Mesendoderm (in vitro differentiated cells): Measurements from ENCODE around the gene CIDEB.

Experiments
- DNase-seq: peaks from one replicate; pipeline ENCODE4 v3.0.0; 2013
- H2AK5ac ChIP-seq: 2 replicates; pipeline ENCODE4 v1.6.1; 2013; ENCODE audit warnings: low read length, inconsistent platforms
- H2BK120ac ChIP-seq: 2 replicates; pipeline ENCODE4 v1.6.1; 2013; ENCODE audit warnings: low read depth, mild to moderate bottlenecking, low read length, moderate library complexity, mixed read lengths
- H2BK15ac ChIP-seq: replicated peaks from 2 replicates; pipeline ENCODE4 v1.6.1; 2013; ENCODE audit warnings: low read depth, mild to moderate bottlenecking, moderate library complexity
- H2BK5ac ChIP-seq: 2 replicates; pipeline ENCODE4 v1.6.1; 2013; ENCODE audit warnings: low read length, inconsistent platforms
- H3K18ac ChIP-seq: 2 replicates; pipeline ENCODE4 v1.6.1; 2013; ENCODE audit warnings: mild to moderate bottlenecking, low read length, mixed read lengths
- H3K23ac ChIP-seq: one replicate; pipeline ENCODE4 v1.6.1; 2013; ENCODE audit warnings: low read length
- H3K27ac ChIP-seq: 2 replicates; pipeline ENCODE4 v1.5.1; 2013; ENCODE audit warnings: low read depth, mild to moderate bottlenecking, inconsistent platforms, low read length, moderate library complexity
- H3K27me3 ChIP-seq: 2 replicates; pipeline ENCODE4 v1.6.1; 2013; ENCODE audit warnings: low read length, control low read depth, mild to moderate bottlenecking, inconsistent platforms; ENCODE audit not compliant: insufficient read depth, poor library complexity
- H3K36me3 ChIP-seq: 2 replicates; pipeline ENCODE4 v1.6.1; 2013; ENCODE audit warnings: low read length, inconsistent platforms; ENCODE audit not compliant: control insufficient read depth, insufficient read depth
- H3K4ac ChIP-seq: one replicate; pipeline ENCODE4 v1.6.1; 2013; ENCODE audit warnings: low read depth, mild to moderate bottlenecking, low read length, moderate library complexity
- H3K4me1 ChIP-seq: 2 replicates; pipeline ENCODE4 v1.6.1; 2013; ENCODE audit warnings: low read depth, low read length, inconsistent platforms; ENCODE audit not compliant: control insufficient read depth
- H3K4me2 ChIP-seq: 2 replicates; pipeline ENCODE4 v1.6.1; 2013; ENCODE audit warnings: low read length
- H3K4me3 ChIP-seq: 2 replicates; pipeline ENCODE4 v1.5.1; 2013; ENCODE audit warnings: mild to moderate bottlenecking, low read length
- H3K56ac ChIP-seq: one replicate; pipeline ENCODE4 v1.6.1; 2013; ENCODE audit warnings: low read length
- H3K79me1 ChIP-seq: 2 replicates; pipeline ENCODE4 v1.6.1; 2013; ENCODE audit warnings: low read length, inconsistent platforms
- H3K79me2 ChIP-seq: 2 replicates; pipeline ENCODE4 v1.6.1; 2013; ENCODE audit warnings: mild to moderate bottlenecking, low read length; ENCODE audit not compliant: control insufficient read depth, insufficient read depth
- H3K9ac ChIP-seq: 2 replicates; pipeline ENCODE4 v1.6.1; 2013; ENCODE audit warnings: low read length, inconsistent platforms
- H4K5ac ChIP-seq: one replicate; pipeline ENCODE4 v1.6.1; 2013; ENCODE audit warnings: low read length
- H4K8ac ChIP-seq: one replicate; pipeline ENCODE4 v1.6.1; 2013; ENCODE audit warnings: low read depth, mild to moderate bottlenecking, control low read depth, low read length, moderate library complexity
- WGBS: extraction: QIAGEN DNeasy Blood & Tissue Kit; methylation state at CpG from one replicate; pipeline ENCODE4 v1.1.7; 2013; ENCODE audit warnings: low lambda C conversion rate, missing lambda C conversion rate; ENCODE audit not compliant: insufficient coverage; ENCODE audit errors: extremely low coverage; 5-methylcytosine and 5-hydroxymethylcytosine counted together

CIDEB gene

GRCh38 chr14:24273422-24273998 is 34.3 kb downstream of the CIDEB start:
- Histone ChIP-seq H4K8ac (no peak overlapping the region), H2BK15ac (no peak overlapping the region), H3K4me2 (no peak overlapping the region), H3K4ac (no peak overlapping the region), H3K27me3 (no peaks in the 10 kb centered on the region), H4K5ac (no peak overlapping the region), H3K56ac (no peak overlapping the region), H3K36me3 (no peaks in the 10 kb centered on the region), H3K4me1 (no peaks in the 10 kb centered on the region), H2BK5ac (no peak overlapping the region), H3K4me3 (no peak overlapping the region), H2AK5ac (no peak overlapping the region), H3K9ac (no peak overlapping the region), H3K79me1 (no peaks in the 10 kb centered on the region), H2BK120ac (no peak overlapping the region), H3K79me2 (no peaks in the 10 kb centered on the region), H3K18ac (no peak overlapping the region), H3K23ac (no peak overlapping the region), H3K27ac (no peak overlapping the region)
- WGBS, result no CpG with 5 or more reads among the region's 3 CpGs
- peak; percentile 29 for DNase-seq

DNA sequence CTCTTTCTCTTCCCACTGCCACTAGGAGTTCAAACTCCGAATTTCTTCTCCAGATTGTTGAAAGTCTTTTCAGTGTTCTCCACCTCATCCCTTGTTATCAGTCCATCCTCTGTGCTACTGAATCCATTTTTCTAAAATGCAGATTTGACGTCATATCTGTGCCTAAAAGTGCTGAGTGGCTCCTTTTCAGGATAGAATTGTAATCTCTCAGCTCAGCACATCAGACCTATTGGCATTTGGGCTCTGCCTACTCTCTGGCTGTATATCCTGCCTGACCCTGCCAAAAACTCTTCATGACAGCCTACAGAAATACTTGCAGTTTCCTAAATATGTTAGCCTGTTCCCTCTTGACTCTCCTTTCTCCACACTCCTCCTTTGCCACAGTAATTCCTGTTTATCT is 35.3 kb downstream of the CIDEB start:
- H3K79me2 ChIP-seq, result no peaks in the 10 kb centered on the region
- no peaks in the 10 kb centered on the region for H3K27me3 ChIP-seq
- H3K9ac ChIP-seq, result no peak overlapping the region
- H4K5ac ChIP-seq, result no peak overlapping the region
- no peaks in the 10 kb centered on the region for H3K4me1 ChIP-seq
- H3K27ac ChIP-seq, result no peak overlapping the region
- H2AK5ac ChIP-seq, result no peak overlapping the region
- no peaks in the 10 kb centered on the region for H3K79me1 ChIP-seq
- no peak overlapping the region for H2BK120ac ChIP-seq
- no peak overlapping the region for H3K18ac ChIP-seq
- H3K4ac ChIP-seq, result no peak overlapping the region
- no peak overlapping the region for H4K8ac ChIP-seq
- H2BK15ac ChIP-seq, result no peak overlapping the region
- WGBS, result no CpG with 5 or more reads among the region's 2 CpGs
- no peak for DNase-seq
- H3K36me3 ChIP-seq, result no peaks in the 10 kb centered on the region
- no peak overlapping the region for H3K23ac ChIP-seq
- H2BK5ac ChIP-seq, result no peak overlapping the region
- no peak overlapping the region for H3K56ac ChIP-seq
- H3K4me2 ChIP-seq, result no peak overlapping the region
- H3K4me3 ChIP-seq, result no peak overlapping the region

GRCh38 chr14:24271834-24272263 is 35.9 kb downstream of the CIDEB start:
- no peak for DNase-seq
- Histone ChIP-seq H4K5ac (no peak overlapping the region), H3K79me2 (no peaks in the 10 kb centered on the region), H3K23ac (no peak overlapping the region), H3K36me3 (no peaks in the 10 kb centered on the region), H3K18ac (no peak overlapping the region), H4K8ac (no peak overlapping the region), H3K27me3 (no peaks in the 10 kb centered on the region), H3K27ac (no peak overlapping the region), H2AK5ac (no peak overlapping the region), H3K79me1 (no peaks in the 10 kb centered on the region), H2BK120ac (no peak overlapping the region), H3K56ac (peak overlapping the region; percentile 93), H2BK15ac (no peak overlapping the region), H3K4ac (no peak overlapping the region), H3K9ac (peak overlapping the region; percentile 63), H3K4me3 (peak overlapping the region; percentile 60), H3K4me2 (peak overlapping the region; percentile 98), H2BK5ac (no peak overlapping the region), H3K4me1 (no peaks in the 10 kb centered on the region)
- WGBS, result no CpG with 5 or more reads among the region's 3 CpGs

DNA sequence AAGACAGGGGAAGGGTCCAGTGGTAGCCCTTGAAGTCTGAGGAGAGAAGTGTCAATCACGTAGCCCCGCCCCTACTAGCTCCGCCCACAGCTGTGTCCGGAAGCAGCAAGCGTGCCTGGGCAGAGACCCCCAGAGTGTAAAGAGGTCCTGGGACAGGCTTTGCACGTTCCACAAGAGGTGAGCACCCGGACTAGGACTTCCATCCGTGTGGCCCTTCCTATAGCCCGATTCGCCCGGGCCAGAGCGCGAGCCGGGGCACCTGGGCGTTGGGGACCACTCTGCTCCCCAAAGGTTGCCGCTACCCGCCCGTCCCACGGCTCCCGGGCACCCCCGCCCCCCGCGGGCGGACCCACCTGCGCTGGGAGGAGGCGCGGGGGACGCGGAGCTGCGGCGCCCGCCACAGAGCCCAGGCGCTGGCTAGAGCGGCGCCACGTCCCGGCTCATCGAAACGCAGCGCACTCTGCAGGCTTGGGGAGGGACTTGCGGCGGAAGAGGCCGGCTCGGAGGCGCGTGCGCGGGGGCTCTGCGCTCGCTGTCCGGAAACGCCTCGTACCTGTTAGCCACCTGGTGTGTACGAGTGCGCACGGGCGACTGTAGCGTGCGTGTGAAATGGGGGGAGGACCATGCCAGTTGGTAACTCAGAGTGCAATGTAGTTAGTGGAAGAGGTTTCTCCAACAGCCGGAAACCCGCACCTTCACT is 36.5 kb downstream of the CIDEB start, which contains the start of gene RABGGTA:
TSS of gene RABGGTA (minus strand) at position 464 of the 700 bp plus-strand sequence. CDS start 482 bp downstream, outside the sequence.
- H3K56ac ChIP-seq, result peak within 1 kb of the TSS; percentile 99
- H2BK5ac ChIP-seq, result peak within 1 kb of the TSS; percentile 93
- H3K27ac ChIP-seq, result peak within 1 kb of the TSS; percentile 88
- peak within 1 kb of the TSS; percentile 97 for H3K9ac ChIP-seq
- H3K36me3 ChIP-seq, result no peaks in the 10 kb centered on the region
- peak within 1 kb of the TSS; percentile 95 for H3K4ac ChIP-seq
- no peaks in the 10 kb centered on the region for H3K4me1 ChIP-seq
- no CpG with 5 or more reads among the region's 61 CpGs for WGBS
- DNase-seq, result peak; percentile 95
- no peaks in the 10 kb centered on the region for H3K27me3 ChIP-seq
- peak within 1 kb of the TSS; percentile 98 for H3K4me2 ChIP-seq
- H3K79me2 ChIP-seq, result no peaks in the 10 kb centered on the region
- H3K79me1 ChIP-seq, result no peaks in the 10 kb centered on the region
- peak within 1 kb of the TSS; percentile 71 for H3K4me3 ChIP-seq
- H2AK5ac ChIP-seq, result no peak within 1 kb of the TSS
- peak within 1 kb of the TSS; percentile 91 for H4K8ac ChIP-seq
- H2BK15ac ChIP-seq, result no peak within 1 kb of the TSS
- peak within 1 kb of the TSS; percentile 92 for H3K18ac ChIP-seq
- H3K23ac ChIP-seq, result no peak within 1 kb of the TSS
- H2BK120ac ChIP-seq, result peak within 1 kb of the TSS; percentile 32
- H4K5ac ChIP-seq, result no peak within 1 kb of the TSS

GRCh38 chr14:24270537-24271133 is 37.1 kb downstream of the CIDEB start:
- Histone ChIP-seq H3K79me2 (no peaks in the 10 kb centered on the region), H2BK5ac (no peak overlapping the region), H2BK15ac (no peak overlapping the region), H2AK5ac (no peak overlapping the region), H3K23ac (no peak overlapping the region), H4K8ac (peak overlapping the region; percentile 29), H3K18ac (no peak overlapping the region), H3K27ac (no peak overlapping the region), H3K36me3 (no peaks in the 10 kb centered on the region), H3K4ac (no peak overlapping the region), H3K4me2 (peak overlapping the region; percentile 17), H4K5ac (no peak overlapping the region), H3K56ac (peak overlapping the region; percentile 99), H3K79me1 (no peaks in the 10 kb centered on the region), H3K9ac (peak overlapping the region; percentile 97), H3K4me1 (no peaks in the 10 kb centered on the region), H3K4me3 (peak overlapping the region; percentile 23), H3K27me3 (no peaks in the 10 kb centered on the region), H2BK120ac (no peak overlapping the region)
- no CpG with 5 or more reads among the region's 13 CpGs for WGBS
- DNase-seq, result no peak
